ENCODE measurements around the gene USP24.

Gene USP24

GRCh38 chr1:55070293-55071164 is 144.6 kb downstream of the USP24 start:
- DNase-seq (ENCODE audit: insufficient read length) (no peak), FAIRE-seq (no peak)
- TF ChIP-seq TAF1 (IDR thresholded peaks at IDR 0.05; ENCODE audit: borderline replicate concordance, low read depth, low read length) (no peak), POLR2A (IDR thresholded peaks at IDR 0.05; ENCODE audit: low read depth, low read length) (no peak), POLR2AphosphoS5 (IDR thresholded peaks at IDR 0.05; ENCODE audit: low read depth, low read length) (no peak)

GRCh38 chr1:55069280-55069679 is 145.9 kb downstream of the USP24 start:
- FAIRE-seq = no peak
- TF ChIP-seq POLR2A (IDR thresholded peaks at IDR 0.05; ENCODE audit: low read depth, low read length) = no peak
- TF ChIP-seq POLR2AphosphoS5 (IDR thresholded peaks at IDR 0.05; ENCODE audit: low read depth, low read length) = no peak
- TF ChIP-seq TAF1 (IDR thresholded peaks at IDR 0.05; ENCODE audit: borderline replicate concordance, low read depth, low read length) = no peak

GRCh38 chr1:55068638-55069037 is 146.5 kb downstream of the USP24 start:
- no peak for TF ChIP-seq POLR2AphosphoS5 (IDR thresholded peaks at IDR 0.05; ENCODE audit: low read depth, low read length)
- no peak for TF ChIP-seq TAF1 (IDR thresholded peaks at IDR 0.05; ENCODE audit: borderline replicate concordance, low read depth, low read length)
- TF ChIP-seq POLR2A (IDR thresholded peaks at IDR 0.05; ENCODE audit: low read depth, low read length) = no peak
- DNase-seq (ENCODE audit: insufficient read length) (no peak), FAIRE-seq (no peak)

More at GRCh38 chr1:55069280-55069679, 145.9 kb downstream of the USP24 start:
- DNase-seq (ENCODE audit: insufficient read length) = no peak

GRCh38 chr1:55067914-55068313 is 147.2 kb downstream of the USP24 start:
- TF ChIP-seq POLR2A (IDR thresholded peaks at IDR 0.05; ENCODE audit: low read depth, low read length) = no peak
- TF ChIP-seq POLR2AphosphoS5 (IDR thresholded peaks at IDR 0.05; ENCODE audit: low read depth, low read length) = no peak
- TF ChIP-seq TAF1 (IDR thresholded peaks at IDR 0.05; ENCODE audit: borderline replicate concordance, low read depth, low read length) = no peak
- FAIRE-seq (no peak), DNase-seq (ENCODE audit: insufficient read length) (no peak)

DNA sequence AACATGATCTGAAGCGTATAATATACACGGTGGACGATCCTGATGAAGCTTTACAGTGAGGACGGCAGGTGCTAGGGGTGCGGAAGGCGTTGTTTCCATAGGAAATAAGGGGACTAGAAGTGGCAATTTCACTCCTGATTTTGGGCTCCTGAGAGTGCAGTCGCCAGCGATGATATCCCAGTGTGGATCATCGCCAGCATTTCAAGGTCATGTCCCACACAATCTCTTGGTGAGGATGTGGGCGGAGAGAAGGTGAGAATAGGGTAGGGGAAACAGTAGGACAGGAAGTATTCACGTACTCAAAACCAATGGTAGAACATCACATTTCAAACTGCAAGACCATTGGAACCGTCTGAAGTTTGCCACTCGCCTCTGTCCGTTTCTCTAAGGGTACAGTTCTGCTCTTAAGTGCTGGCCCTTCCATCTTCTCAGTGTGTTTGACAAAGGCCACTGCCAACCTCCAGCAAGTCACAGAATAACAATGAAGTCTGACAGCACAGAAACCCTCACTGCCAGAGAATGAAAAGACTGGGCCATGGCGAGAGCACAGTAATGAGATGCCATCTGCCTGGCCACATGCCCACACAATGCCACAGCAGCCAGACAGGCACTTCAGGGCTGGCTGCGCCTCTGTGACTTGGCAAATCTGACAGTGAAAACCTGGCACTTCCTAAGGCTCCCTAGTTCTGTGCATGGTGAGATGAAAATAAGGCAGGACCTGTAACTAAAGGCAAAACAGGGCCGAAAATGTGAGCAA is 148.0 kb downstream of the USP24 start:
- TF ChIP-seq TAF1 (IDR thresholded peaks at IDR 0.05; ENCODE audit: borderline replicate concordance, low read depth, low read length) (no peak), POLR2A (IDR thresholded peaks at IDR 0.05; ENCODE audit: low read depth, low read length) (no peak), POLR2AphosphoS5 (IDR thresholded peaks at IDR 0.05; ENCODE audit: low read depth, low read length) (no peak)
- DNase-seq (ENCODE audit: insufficient read length) (no peak), FAIRE-seq (no peak)

DNA sequence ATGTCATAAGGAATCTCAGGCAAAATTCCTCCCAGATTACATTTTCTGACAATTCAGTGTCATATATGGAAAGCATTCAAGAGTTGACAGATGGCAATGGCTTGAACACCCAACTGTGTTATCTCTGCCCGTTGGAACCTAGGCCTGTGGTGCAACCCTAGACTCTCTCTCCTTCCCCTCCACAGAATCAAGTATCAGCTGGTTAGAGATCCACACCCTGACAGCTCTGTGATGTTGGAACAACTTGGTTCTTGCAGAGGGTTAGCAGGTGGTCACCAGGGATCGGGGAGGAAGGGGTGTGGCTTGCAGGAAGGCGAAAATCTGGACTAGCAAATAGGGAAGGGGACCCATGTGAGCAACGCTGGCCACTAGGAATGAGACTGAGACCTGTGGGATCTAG is 149.5 kb downstream of the USP24 start:
- TF ChIP-seq TAF1 (IDR thresholded peaks at IDR 0.05; ENCODE audit: borderline replicate concordance, low read depth, low read length) = no peak
- TF ChIP-seq POLR2AphosphoS5 (IDR thresholded peaks at IDR 0.05; ENCODE audit: low read depth, low read length) = no peak
- no peak; the same call in 1 of the 2 replicates for TF ChIP-seq POLR2A (IDR thresholded peaks at IDR 0.05; ENCODE audit: low read depth, low read length)
- no peak for FAIRE-seq
- no peak for DNase-seq (ENCODE audit: insufficient read length)

DNA sequence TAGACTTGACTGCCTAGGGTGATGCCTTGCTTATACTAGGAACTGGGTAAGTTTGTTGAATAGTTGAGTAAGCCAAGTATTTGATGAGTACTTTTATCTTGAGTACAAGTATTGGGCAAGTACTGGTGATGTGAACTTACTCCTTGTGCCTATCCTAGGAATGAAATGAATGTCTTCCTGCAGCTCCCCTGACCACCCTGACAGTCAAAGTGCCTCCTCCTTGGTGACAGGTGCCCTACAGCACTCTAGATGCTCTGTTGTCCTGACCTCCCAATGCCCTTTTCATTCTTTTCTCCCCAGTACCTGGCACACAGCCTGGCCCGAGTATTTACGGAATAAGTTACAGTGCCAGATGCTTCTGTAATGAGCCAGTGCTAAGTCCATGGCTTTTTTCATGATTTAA is 150.3 kb downstream of the USP24 start:
- FAIRE-seq = no peak
- DNase-seq (ENCODE audit: insufficient read length) = no peak
- no peak for TF ChIP-seq TAF1 (IDR thresholded peaks at IDR 0.05; ENCODE audit: borderline replicate concordance, low read depth, low read length)
- no peak for TF ChIP-seq POLR2A (IDR thresholded peaks at IDR 0.05; ENCODE audit: low read depth, low read length)
- no peak for TF ChIP-seq POLR2AphosphoS5 (IDR thresholded peaks at IDR 0.05; ENCODE audit: low read depth, low read length)

GRCh38 chr1:55064071-55064581 is 151.0 kb downstream of the USP24 start:
- DNase-seq (ENCODE audit: insufficient read length) = no peak
- TF ChIP-seq POLR2A (IDR thresholded peaks at IDR 0.05; ENCODE audit: low read depth, low read length) = no peak
- TF ChIP-seq POLR2AphosphoS5 (IDR thresholded peaks at IDR 0.05; ENCODE audit: low read depth, low read length) = no peak
- no peak for TF ChIP-seq TAF1 (IDR thresholded peaks at IDR 0.05; ENCODE audit: borderline replicate concordance, low read depth, low read length)

DNA sequence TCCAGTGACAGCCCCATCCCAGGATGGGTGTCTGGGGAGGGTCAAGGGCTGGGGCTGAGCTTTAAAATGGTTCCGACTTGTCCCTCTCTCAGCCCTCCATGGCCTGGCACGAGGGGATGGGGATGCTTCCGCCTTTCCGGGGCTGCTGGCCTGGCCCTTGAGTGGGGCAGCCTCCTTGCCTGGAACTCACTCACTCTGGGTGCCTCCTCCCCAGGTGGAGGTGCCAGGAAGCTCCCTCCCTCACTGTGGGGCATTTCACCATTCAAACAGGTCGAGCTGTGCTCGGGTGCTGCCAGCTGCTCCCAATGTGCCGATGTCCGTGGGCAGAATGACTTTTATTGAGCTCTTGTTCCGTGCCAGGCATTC is 151.6 kb downstream of the USP24 start:
- no peak for FAIRE-seq
- no peak for TF ChIP-seq TAF1 (IDR thresholded peaks at IDR 0.05; ENCODE audit: borderline replicate concordance, low read depth, low read length)
- TF ChIP-seq POLR2AphosphoS5 (IDR thresholded peaks at IDR 0.05; ENCODE audit: low read depth, low read length) = no peak
- TF ChIP-seq POLR2A (IDR thresholded peaks at IDR 0.05; ENCODE audit: low read depth, low read length) = no peak
- DNase-seq (ENCODE audit: insufficient read length) = no peak

More at GRCh38 chr1:55064071-55064581, 151.0 kb downstream of the USP24 start:
- no peak for FAIRE-seq

DNA sequence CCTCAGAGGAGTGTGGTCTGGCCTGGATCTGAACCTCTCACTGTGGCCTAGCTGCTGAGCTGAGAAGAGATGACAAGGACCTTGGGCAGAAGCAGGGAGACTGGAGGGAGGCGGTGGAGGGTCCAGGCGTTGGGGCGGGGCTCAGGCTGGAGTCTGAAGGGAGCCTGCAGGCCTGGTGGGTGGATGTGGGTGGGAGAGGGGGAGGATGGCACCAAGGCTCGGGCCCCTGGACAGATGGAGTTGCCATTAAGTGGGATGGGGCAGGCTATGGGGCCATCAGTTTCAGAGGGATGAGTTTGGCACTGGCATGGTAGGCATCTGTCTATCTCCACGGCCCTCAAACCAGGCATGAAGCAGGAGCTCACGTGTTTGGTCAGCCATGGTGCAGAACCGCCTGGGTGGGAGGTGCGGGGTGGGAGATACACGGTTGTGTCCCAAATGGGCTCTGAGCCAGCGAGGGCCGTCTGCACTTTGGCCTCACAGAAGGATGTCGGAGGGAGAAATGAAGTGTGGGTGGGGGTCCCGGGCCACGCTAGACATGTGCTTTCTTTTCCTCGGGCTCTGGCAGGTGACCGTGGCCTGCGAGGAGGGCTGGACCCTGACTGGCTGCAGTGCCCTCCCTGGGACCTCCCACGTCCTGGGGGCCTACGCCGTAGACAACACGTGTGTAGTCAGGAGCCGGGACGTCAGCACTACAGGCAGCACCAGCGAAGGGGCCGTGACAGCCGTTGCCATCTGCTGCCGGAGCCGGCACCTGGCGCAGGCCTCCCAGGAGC is 152.2 kb downstream of the USP24 start:
- no peak for FAIRE-seq
- no peak for DNase-seq (ENCODE audit: insufficient read length)
- TF ChIP-seq POLR2A (IDR thresholded peaks at IDR 0.05; ENCODE audit: low read depth, low read length) (no peak), TAF1 (IDR thresholded peaks at IDR 0.05; ENCODE audit: borderline replicate concordance, low read depth, low read length) (no peak), POLR2AphosphoS5 (IDR thresholded peaks at IDR 0.05; ENCODE audit: low read depth, low read length) (no peak)
